Body of pancreas (tissue), 4 donors: ENCODE measurements around the gene RSPH1. TPM values are rescaled to one million over a fixed set of nuclear protein-coding genes. Genes with fewer than 3 reads are reported as not detected.

ENCODE experiments used
- ATAC-seq: fragments of 150-250 bp; one replicate; pipeline ENCODE4 v1.9.1; 2016
- DNase-seq, 4 donors: peaks; one replicate each; pipeline ENCODE4 v3.0.0-alpha.2; 2019
- H3K27ac ChIP-seq, 4 donors: fragments of 200-600 bp; sonication (generic); 1 replicate in 3 of 4; 2 replicates in 1 of 4; pipeline versions ENCODE4 v1.5.1 to v1.6.1; 2016 to 2019; ENCODE audit warnings: mild to moderate bottlenecking in 1 of 4, mixed read lengths in 1 of 4, moderate library complexity in 1 of 4
- H3K27me3 ChIP-seq, 2 donors: fragments of 200-600 bp; sonication (generic); one replicate each; pipeline ENCODE4 v1.6.0; 2016; ENCODE audit warnings: mild to moderate bottlenecking in 1 of 2
- H3K36me3 ChIP-seq, 2 donors: fragments of 200-600 bp; sonication (generic); replicated peaks in 1 of 2; 2 replicates each; pipeline ENCODE4 v1.5.1; 2016; ENCODE audit warnings: low read depth in 2 of 2; ENCODE audit not compliant: insufficient read depth in 1 of 2
- H3K4me1 ChIP-seq: fragments of 200-600 bp; sonication (generic); one replicate; pipeline ENCODE4 v1.6.0; 2016
- H3K4me3 ChIP-seq, 2 donors: fragments of 200-600 bp; sonication (generic); 1 replicate in 1 of 2; 2 replicates in 1 of 2; pipeline ENCODE4 v1.5.1; 2016 to 2019
- H3K9me3 ChIP-seq, 3 donors: fragments of 200-600 bp; sonication (generic); 1 replicate in 2 of 3; 2 replicates in 1 of 3; pipeline ENCODE4 v1.5.1; 2016
- CTCF ChIP-seq, 7 experiments: fragments of 450-650 bp in 4 of 7; fragments of 200-600 bp in 3 of 7; sonication (generic) in 3 of 7; IDR thresholded peaks; one replicate each; pipeline ENCODE4 v1.5.1; 2016 to 2019; ENCODE audit warnings: antibody characterized with exemption in 7 of 7
- POLR2A ChIP-seq, 3 donors: fragments of 450-650 bp; IDR thresholded peaks; one replicate each; pipeline ENCODE4 v1.6.1; 2016; ENCODE audit warnings: antibody characterized with exemption in 3 of 3, mild to moderate bottlenecking in 2 of 3
- WGBS, 2 donors: methylation state at CpG; one replicate each; pipeline ENCODE4 v1.1.5; 2017; 5-methylcytosine and 5-hydroxymethylcytosine counted together
- intact Hi-C: fragments of 100-400 bp; cut with DNase I; formaldehyde crosslinking; loops from one replicate; pipeline ENCODE4 v1.15.1; 2023
- total RNA-seq, 2 donors: library from RNA; depleted of rRNA; stranded (reverse); fragments of >200 nt; gene quantifications; one replicate each; pipeline ENCODE4 v1.1.0, GENCODE V29; 2016

Gene RSPH1
- total RNA-seq, 2 donors from 2014 or later = 1.6 to 2.3 TPM

DNA sequence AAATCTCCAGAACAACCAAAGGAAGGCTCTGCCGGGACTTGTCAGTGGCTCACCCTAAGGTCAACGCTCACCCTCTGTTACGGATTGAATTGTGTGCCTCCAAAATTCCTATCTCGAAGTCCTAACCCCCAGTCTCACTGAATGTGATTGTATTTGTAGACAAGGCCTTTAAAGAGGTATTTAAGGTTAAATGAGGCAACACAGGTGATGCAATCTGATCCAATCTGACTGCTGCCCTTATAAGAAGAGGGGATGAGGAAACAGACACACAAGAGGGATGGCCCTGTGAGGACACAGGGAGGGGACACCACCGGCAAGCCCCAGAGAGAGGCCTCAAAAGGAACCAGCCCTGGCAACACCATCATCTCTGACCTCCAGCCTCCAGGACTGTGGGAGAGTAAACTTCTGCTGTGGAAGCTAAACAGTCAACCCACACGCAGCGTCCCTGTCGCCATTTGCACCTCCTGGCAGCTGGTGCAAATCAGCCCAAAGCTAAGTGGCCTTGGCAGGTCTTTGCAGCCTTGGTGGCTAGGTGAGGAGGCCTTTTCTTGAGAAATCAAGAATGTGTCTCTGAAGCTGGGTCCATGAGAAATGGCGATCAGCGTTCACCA, 68.1 kb downstream of the RSPH1 start:
- WGBS, 2 donors = 60 to 76% methylated on average over 10 of the region's 10 CpGs
- no peaks in the 10 kb centered on the region for H3K36me3 ChIP-seq
- ATAC-seq = no peak
- no peak for DNase-seq
- H3K4me3 ChIP-seq = no peak overlapping the region
- H3K27ac ChIP-seq = no peak overlapping the region
- H3K27me3 ChIP-seq = no peaks in the 10 kb centered on the region
- TF ChIP-seq CTCF (IDR thresholded peaks at IDR 0.05) (no peak), POLR2A (IDR thresholded peaks at IDR 0.05) (no peak)
- H3K9me3 ChIP-seq = no peaks in the 10 kb centered on the region
- no peaks in the 10 kb centered on the region for H3K4me1 ChIP-seq
- intact Hi-C loops = no loop called here

DNA sequence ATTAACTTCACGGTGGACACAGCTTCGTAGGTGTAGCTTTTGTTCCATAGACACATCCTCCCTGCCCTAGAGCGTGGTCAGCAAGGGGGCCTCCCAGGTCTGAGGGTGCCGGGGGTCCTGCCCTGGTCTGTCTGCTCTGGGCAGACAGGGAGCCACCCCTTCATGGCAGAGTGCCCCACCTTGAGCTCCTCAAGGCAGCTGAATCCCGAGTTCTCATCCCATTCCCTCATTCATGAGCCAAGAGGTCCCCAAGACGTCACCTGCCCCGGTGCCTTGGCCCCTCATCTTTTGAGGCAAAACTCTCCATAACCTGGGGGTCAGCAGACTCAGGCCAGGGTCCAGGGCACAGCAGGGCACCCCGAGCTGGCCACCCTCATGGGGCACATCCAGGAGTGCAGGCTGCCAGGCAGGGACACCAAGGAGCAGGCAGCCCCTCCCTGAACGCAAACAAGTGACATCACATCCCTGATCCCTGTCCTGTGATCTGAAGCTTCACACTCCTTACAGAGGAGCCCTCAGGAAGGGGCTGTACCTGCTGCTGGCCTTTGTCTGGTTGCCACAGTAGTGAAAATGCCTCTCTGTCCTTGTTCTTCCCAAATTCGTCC, 69.0 kb downstream of the RSPH1 start:
- no peak for TF ChIP-seq CTCF (IDR thresholded peaks at IDR 0.05)
- TF ChIP-seq POLR2A (IDR thresholded peaks at IDR 0.05) = no peak
- no peaks in the 10 kb centered on the region for H3K4me1 ChIP-seq
- no peaks in the 10 kb centered on the region for H3K27me3 ChIP-seq
- H3K4me3 ChIP-seq = no peak overlapping the region
- DNase-seq = no peak
- H3K36me3 ChIP-seq = no peaks in the 10 kb centered on the region
- intact Hi-C loops = no loop called here
- WGBS, 2 donors = 76 to 81% methylated on average over 6 to 10 of the region's 10 CpGs
- ATAC-seq = no peak
- H3K9me3 ChIP-seq = no peaks in the 10 kb centered on the region
- H3K27ac ChIP-seq = no peak overlapping the region

DNA sequence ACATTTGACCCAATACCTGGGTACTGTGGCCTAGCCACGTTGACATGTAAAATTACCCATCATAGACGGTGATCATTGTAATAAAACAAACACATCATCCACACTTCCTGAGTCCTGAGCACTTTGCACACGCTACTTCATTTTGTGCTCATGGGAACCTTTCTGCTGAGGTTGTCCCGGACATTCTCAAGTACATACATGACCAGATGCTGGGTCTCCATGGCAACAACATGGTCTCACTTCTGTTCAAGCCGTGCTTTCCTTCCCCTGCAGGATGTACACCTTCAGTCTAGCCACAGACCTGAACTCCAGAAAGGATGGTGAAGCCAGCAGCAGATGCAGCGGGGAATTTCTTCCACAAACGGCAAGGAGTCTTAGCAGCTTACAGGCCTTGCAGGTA, 69.6 kb downstream of the RSPH1 start:
- H3K27me3 ChIP-seq = no peaks in the 10 kb centered on the region
- no peaks in the 10 kb centered on the region for H3K9me3 ChIP-seq
- 68 to 69% methylated on average over 7 of the region's 7 CpGs for WGBS, 2 donors
- H3K36me3 ChIP-seq = no peaks in the 10 kb centered on the region
- H3K4me1 ChIP-seq = no peaks in the 10 kb centered on the region
- DNase-seq (peak in 3 of 4 donors; percentile 23 to 61 (median 34)), ATAC-seq (no peak)
- H3K4me3 ChIP-seq = no peak overlapping the region
- no peak for TF ChIP-seq POLR2A (IDR thresholded peaks at IDR 0.05)
- TF ChIP-seq CTCF (IDR thresholded peaks at IDR 0.05) = no peak
- H3K27ac ChIP-seq = no peak overlapping the region
- intact Hi-C loops = no loop called here

DNA sequence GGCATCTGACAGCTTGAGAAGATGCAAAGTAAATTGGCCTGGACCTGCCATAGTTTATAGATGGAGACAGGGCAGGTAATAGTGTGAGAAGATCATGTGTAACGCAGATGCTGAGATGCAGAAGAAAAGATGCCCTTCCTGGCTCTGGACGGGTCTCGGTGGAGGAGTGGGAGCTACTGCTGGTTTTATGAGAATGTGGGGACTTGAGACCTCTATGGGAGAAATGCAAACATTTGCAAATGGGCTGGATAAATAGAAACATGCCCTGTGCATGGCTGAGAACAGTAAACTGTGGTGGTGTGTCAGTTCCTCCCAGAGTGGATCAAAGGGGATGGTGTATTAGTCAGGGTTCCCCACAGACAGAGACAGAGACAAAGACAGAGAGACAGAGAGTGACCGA, 70.4 kb downstream of the RSPH1 start:
- no peak for TF ChIP-seq POLR2A (IDR thresholded peaks at IDR 0.05)
- no peak for TF ChIP-seq CTCF (IDR thresholded peaks at IDR 0.05)
- H3K36me3 ChIP-seq = no peaks in the 10 kb centered on the region
- intact Hi-C loops = no loop called here
- H3K27ac ChIP-seq = no peak overlapping the region
- H3K27me3 ChIP-seq = no peaks in the 10 kb centered on the region
- no peaks in the 10 kb centered on the region for H3K9me3 ChIP-seq
- ATAC-seq = no peak
- H3K4me3 ChIP-seq = no peak overlapping the region
- DNase-seq = no peak
- H3K4me1 ChIP-seq = no peaks in the 10 kb centered on the region
- WGBS, 2 donors = 63 to 72% methylated on average over 4 of the region's 4 CpGs
